ENCODE measurements around the gene MNAT1.

The MNAT1 gene

GRCh38 chr14:60735416-60735815, 855 bp downstream of the MNAT1 start:
- TF ChIP-seq CTCF (IDR thresholded peaks at IDR 0.05; ENCODE audit: control extremely low read depth, extremely low read depth, low read depth, missing control alignments): no peak
- DNase-seq (ENCODE audit: extremely low spot score): no peak
- ChIA-PET POLR2A (no interaction called here), CTCF (no interaction called here)

- DNase-seq (ENCODE audit: extremely low spot score): no peak
- no peak for TF ChIP-seq CTCF (IDR thresholded peaks at IDR 0.05; ENCODE audit: control extremely low read depth, extremely low read depth, low read depth, missing control alignments)
- ChIA-PET CTCF (interaction anchor here (0.9 to 2.2 kb wide), 3 partner anchors 11 to 93 kb away, joined by 3 to 6 read pairs (median 4); no protein-coding TSS in a partner anchor), POLR2A (no interaction called here)
These were observed 1.9 kb downstream of the MNAT1 start for GRCh38 chr14:60736494-60736893.

- no peak for DNase-seq (ENCODE audit: extremely low spot score)
- TF ChIP-seq CTCF (IDR thresholded peaks at IDR 0.05; ENCODE audit: control extremely low read depth, extremely low read depth, low read depth, missing control alignments): no peak
- CTCF ChIA-PET: no interaction called here
- POLR2A ChIA-PET: no interaction called here
These were observed 4.4 kb downstream of the MNAT1 start for GRCh38 chr14:60738843-60739508.

GRCh38 chr14:60744566-60744965, 10.0 kb downstream of the MNAT1 start:
- ChIA-PET CTCF (no interaction called here), POLR2A (no interaction called here)
- DNase-seq (ENCODE audit: extremely low spot score): no peak
- TF ChIP-seq CTCF (IDR thresholded peaks at IDR 0.05; ENCODE audit: control extremely low read depth, extremely low read depth, low read depth, missing control alignments): no peak

GRCh38 chr14:60753264-60754119, 18.9 kb downstream of the MNAT1 start:
- ChIA-PET CTCF (interaction anchor here (1.9 to 2.1 kb wide), 2 partner anchors 11 to 20 kb away, joined by 5 read pairs; no protein-coding TSS in a partner anchor), POLR2A (interaction anchor here (1.1 kb wide), 1 partner anchor 227 kb away, joined by 5 read pairs; the partner anchor contains the start of gene TRMT5)
- no peak for TF ChIP-seq CTCF (IDR thresholded peaks at IDR 0.05; ENCODE audit: control extremely low read depth, extremely low read depth, low read depth, missing control alignments)

GRCh38 chr14:60756847-60757246, 22.3 kb downstream of the MNAT1 start:
- ChIA-PET POLR2A (no interaction called here), CTCF (interaction anchor here (1.6 kb wide), 1 partner anchor 8 kb away, joined by 5 read pairs; no protein-coding TSS in a partner anchor)
- TF ChIP-seq CTCF (IDR thresholded peaks at IDR 0.05; ENCODE audit: control extremely low read depth, extremely low read depth, low read depth, missing control alignments): no peak
- DNase-seq (ENCODE audit: extremely low spot score): no peak

More at GRCh38 chr14:60753264-60754119, 18.9 kb downstream of the MNAT1 start:
- DNase-seq (ENCODE audit: extremely low spot score): peak; percentile 80

All from GM10248 (cell line).